A549 (cell line): ENCODE data around the gene DOCK9.

Source experiments
- EP300 ChIP-seq, 2 experiments: fragments of >200 bp; sonication (Bioruptor Twin); formaldehyde crosslinking; IDR thresholded peaks; 2 replicates in 1 of 2; 3 replicates in 1 of 2; pipeline ENCODE4 v1.6.1; 2016 to 2017
- ESRRA ChIP-seq: fragments of 150-350 bp; IDR thresholded peaks from 2 replicates; pipeline ENCODE4 v1.6.1; 2014; ENCODE audit warnings: mild to moderate bottlenecking, low read length, borderline replicate concordance
- HOXA7 ChIP-seq: fragments of 250-450 bp; sonication (Bioruptor Pico); IDR thresholded peaks from 2 replicates; pipeline ENCODE4 v1.5.0; 2020; ENCODE audit warnings: mild to moderate bottlenecking, moderate library complexity
- RAD21 ChIP-seq, 2 experiments: fragments of >200 bp in 1 of 2; sonication (Bioruptor Twin) in 1 of 2; formaldehyde crosslinking in 1 of 2; IDR thresholded peaks in 1 of 2; conservative IDR thresholded peaks in 1 of 2; 2 replicates in 1 of 2; 3 replicates in 1 of 2; pipeline ENCODE4 v1.6.1; 2012 to 2018; ENCODE audit warnings: inconsistent platforms in 1 of 2
- TF ChIP-seq, protein P1 (sequence below): fragments of >200 bp; sonication (Bioruptor Twin); formaldehyde crosslinking; IDR thresholded peaks from 3 replicates; pipeline ENCODE4 v1.5.1; 2016

- TF ChIP-seq RAD21 (conservative IDR thresholded peaks at IDR 0.05 in 1 of 2, IDR thresholded peaks at IDR 0.05 in 1 of 2) (no peak), ESRRA (no peak), EP300 (IDR thresholded peaks at IDR 0.05) (no peak), HOXA7 (no peak)
- TF ChIP-seq, protein P1, sequence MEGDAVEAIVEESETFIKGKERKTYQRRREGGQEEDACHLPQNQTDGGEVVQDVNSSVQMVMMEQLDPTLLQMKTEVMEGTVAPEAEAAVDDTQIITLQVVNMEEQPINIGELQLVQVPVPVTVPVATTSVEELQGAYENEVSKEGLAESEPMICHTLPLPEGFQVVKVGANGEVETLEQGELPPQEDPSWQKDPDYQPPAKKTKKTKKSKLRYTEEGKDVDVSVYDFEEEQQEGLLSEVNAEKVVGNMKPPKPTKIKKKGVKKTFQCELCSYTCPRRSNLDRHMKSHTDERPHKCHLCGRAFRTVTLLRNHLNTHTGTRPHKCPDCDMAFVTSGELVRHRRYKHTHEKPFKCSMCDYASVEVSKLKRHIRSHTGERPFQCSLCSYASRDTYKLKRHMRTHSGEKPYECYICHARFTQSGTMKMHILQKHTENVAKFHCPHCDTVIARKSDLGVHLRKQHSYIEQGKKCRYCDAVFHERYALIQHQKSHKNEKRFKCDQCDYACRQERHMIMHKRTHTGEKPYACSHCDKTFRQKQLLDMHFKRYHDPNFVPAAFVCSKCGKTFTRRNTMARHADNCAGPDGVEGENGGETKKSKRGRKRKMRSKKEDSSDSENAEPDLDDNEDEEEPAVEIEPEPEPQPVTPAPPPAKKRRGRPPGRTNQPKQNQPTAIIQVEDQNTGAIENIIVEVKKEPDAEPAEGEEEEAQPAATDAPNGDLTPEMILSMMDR: no peak
These were observed 30.7 kb upstream of the DOCK9 start for GRCh38 chr13:99008577-99008976.
